ENCODE results near the gene SDHB. TPM values are rescaled to one million over a fixed set of nuclear protein-coding genes. Genes with fewer than 3 reads are reported as not detected.

SDHB gene
- polyA plus RNA-seq, 3 donors, result 116 to 275 (median 241) TPM

GRCh38 chr1:17045150-17045549 is 8.7 kb downstream of the SDHB start:
- DNase-seq, result peak; percentile 61 to 79 (median 62)
- Mint-ChIP-seq H3K9me3 (peaks cover 0 to 3% (median 0%) of the 10 kb centered on the region in 7 donors), H3K27ac (peak overlapping the region; percentile 79 to 90 (median 82)), H3K27me3 (ENCODE audit: low read depth in 3 of 3) (no peaks in the 10 kb centered on the region), H3K4me3 (peak overlapping the region in 1 of 2 donors; percentile 42), H3K36me3 (peaks cover 37 to 60% of the 10 kb centered on the region in 2 donors), H3K4me1 (peaks cover 19% of the 10 kb centered on the region)
- H3K4me1 ChIP-seq (ENCODE audit: control insufficient read depth in 1 of 2, insufficient read depth in 2 of 2, low read length in 2 of 2), result peaks cover 14 to 32% of the 10 kb centered on the region in 2 donors
- H3K9me3 ChIP-seq (replicated peaks in 1 of 2; ENCODE audit: control insufficient read depth in 1 of 2, insufficient read depth in 1 of 2, low read length in 2 of 2), result no peaks in the 10 kb centered on the region
- no CpG with 5 or more reads among the region's 5 CpGs for WGBS (ENCODE audit: insufficient coverage)
- peaks cover 62% of the 10 kb centered on the region for H4K20me1 ChIP-seq (ENCODE audit: insufficient read depth, low read length)
- no peaks in the 10 kb centered on the region for H3K27me3 ChIP-seq (ENCODE audit: control insufficient read depth in 2 of 2, insufficient read depth in 2 of 2, low read length in 2 of 2)
- H3K36me3 ChIP-seq (replicated peaks in 1 of 2; ENCODE audit: control insufficient read depth in 1 of 2, insufficient read depth in 2 of 2, low read length in 2 of 2), result peaks cover 40 to 61% of the 10 kb centered on the region in 2 donors
- no peak overlapping the region for H3K9ac ChIP-seq (ENCODE audit: insufficient read depth, low read length, poor library complexity, severe bottlenecking)
- H3K27ac ChIP-seq (ENCODE audit: low read depth in 1 of 2, low read length in 2 of 2), result peak overlapping the region; percentile 19 to 74
- intact Hi-C loops (cut with micrococcal nuclease), result loop anchor here (5.0 kb wide), 2 partner anchors 83 to 93 kb away; no protein-coding TSS in a partner anchor
- peak overlapping the region; percentile 65 for H3K4me2 ChIP-seq (replicated peaks; ENCODE audit: extremely low read depth, low read length, poor library complexity, severe bottlenecking)
- no peak for TF ChIP-seq CTCF (IDR thresholded peaks at IDR 0.05)
- peak overlapping the region in 1 of 3 experiments; percentile 62 for H3K4me3 ChIP-seq (replicated peaks in 1 of 3; ENCODE audit: low read depth in 2 of 3, low read length in 3 of 3)
- no peak overlapping the region for H2AFZ ChIP-seq (ENCODE audit: insufficient read depth, low read depth, low read length, poor library complexity, severe bottlenecking)
- peaks cover 71% of the 10 kb centered on the region for H3K79me2 ChIP-seq (ENCODE audit: insufficient read depth, low read length)

- H3K36me3 Mint-ChIP-seq, result peaks cover 40 to 63% of the 10 kb centered on the region in 2 donors
- Histone ChIP-seq H3K4me3 (replicated peaks in 1 of 3; ENCODE audit: low read depth in 2 of 3, low read length in 3 of 3) (no peak overlapping the region), H3K27me3 (ENCODE audit: control insufficient read depth in 2 of 2, insufficient read depth in 2 of 2, low read length in 2 of 2) (no peaks in the 10 kb centered on the region), H3K4me1 (ENCODE audit: control insufficient read depth in 1 of 2, insufficient read depth in 2 of 2, low read length in 2 of 2) (peaks cover 14 to 32% of the 10 kb centered on the region in 2 donors), H3K79me2 (ENCODE audit: insufficient read depth, low read length) (peaks cover 64% of the 10 kb centered on the region), H4K20me1 (ENCODE audit: insufficient read depth, low read length) (peaks cover 62% of the 10 kb centered on the region), H3K36me3 (replicated peaks in 1 of 2; ENCODE audit: control insufficient read depth in 1 of 2, insufficient read depth in 2 of 2, low read length in 2 of 2) (peaks cover 46 to 60% of the 10 kb centered on the region in 2 donors), H3K27ac (ENCODE audit: low read depth in 1 of 2, low read length in 2 of 2) (no peak overlapping the region), H3K4me2 (replicated peaks; ENCODE audit: extremely low read depth, low read length, poor library complexity, severe bottlenecking) (no peak overlapping the region), H2AFZ (ENCODE audit: insufficient read depth, low read depth, low read length, poor library complexity, severe bottlenecking) (no peak overlapping the region), H3K9me3 (replicated peaks in 1 of 2; ENCODE audit: control insufficient read depth in 1 of 2, insufficient read depth in 1 of 2, low read length in 2 of 2) (no peaks in the 10 kb centered on the region), H3K9ac (ENCODE audit: insufficient read depth, low read length, poor library complexity, severe bottlenecking) (no peak overlapping the region)
- peaks cover 0 to 3% (median 0%) of the 10 kb centered on the region in 7 donors for H3K9me3 Mint-ChIP-seq
- H3K27ac Mint-ChIP-seq, result no peak overlapping the region
- intact Hi-C loops (cut with micrococcal nuclease), result no loop called here
- no peak overlapping the region for H3K4me3 Mint-ChIP-seq
- H3K4me1 Mint-ChIP-seq, result peaks cover 19% of the 10 kb centered on the region
- WGBS (ENCODE audit: insufficient coverage), result 75% methylated on average over 2 of the region's 5 CpGs
- no peaks in the 10 kb centered on the region for H3K27me3 Mint-ChIP-seq (ENCODE audit: low read depth in 3 of 3)
- no peak for DNase-seq
- TF ChIP-seq CTCF (IDR thresholded peaks at IDR 0.05), result no peak
Observed at GRCh38 chr1:17043676-17044075, 10.2 kb downstream of the SDHB start.

All from CD14-positive monocyte (primary cell).